Effector CD8-positive, alpha-beta T cell (primary cell): Measurements from ENCODE around the gene TMEM178B.
"Not testable (repeated sequence)": the region's sequence is repeated elsewhere in the genome, so short reads cannot be mapped to it uniquely, and the experiment has no call there.

ENCODE experiments used
- DNase-seq: peaks from one replicate; lab custom pipeline; 2025; lab: John Stamatoyannopoulos, UW

Gene TMEM178B

GRCh38 chr7:141184532-141185190, 110.8 kb downstream of the TMEM178B start:
- DNase-seq = no peak

DNA sequence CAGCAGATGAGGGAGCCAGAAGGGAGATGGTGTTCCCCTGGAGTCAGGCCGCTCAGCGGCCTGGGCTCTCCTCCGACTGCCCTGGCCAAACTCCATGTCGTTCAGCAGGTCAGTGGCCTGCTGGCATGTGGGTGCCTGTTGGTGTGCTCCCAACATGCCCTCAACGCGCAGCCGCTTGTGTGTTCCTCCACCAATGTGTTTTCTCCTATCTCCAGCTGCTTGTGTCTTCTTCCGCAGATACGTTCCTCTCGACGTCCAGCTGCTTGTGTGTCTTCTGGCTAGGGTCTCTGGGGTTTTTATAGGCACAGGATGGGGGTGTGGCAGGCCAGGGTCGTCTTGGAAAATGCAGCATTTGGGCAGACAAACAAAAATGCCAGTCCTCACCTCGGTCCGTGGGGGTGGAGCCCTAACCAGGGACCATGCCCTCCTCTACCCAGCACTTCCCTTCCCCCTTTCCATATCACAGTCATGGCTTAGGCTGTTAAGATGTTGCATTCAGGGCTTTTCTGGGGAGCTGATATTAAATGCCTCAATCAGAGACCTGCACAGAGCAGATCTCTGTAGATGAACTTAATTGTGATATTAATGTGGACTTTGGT, 111.6 kb downstream of the TMEM178B start:
- DNase-seq = no peak

GRCh38 chr7:141189231-141189630, 115.4 kb downstream of the TMEM178B start:
- no peak for DNase-seq

DNA sequence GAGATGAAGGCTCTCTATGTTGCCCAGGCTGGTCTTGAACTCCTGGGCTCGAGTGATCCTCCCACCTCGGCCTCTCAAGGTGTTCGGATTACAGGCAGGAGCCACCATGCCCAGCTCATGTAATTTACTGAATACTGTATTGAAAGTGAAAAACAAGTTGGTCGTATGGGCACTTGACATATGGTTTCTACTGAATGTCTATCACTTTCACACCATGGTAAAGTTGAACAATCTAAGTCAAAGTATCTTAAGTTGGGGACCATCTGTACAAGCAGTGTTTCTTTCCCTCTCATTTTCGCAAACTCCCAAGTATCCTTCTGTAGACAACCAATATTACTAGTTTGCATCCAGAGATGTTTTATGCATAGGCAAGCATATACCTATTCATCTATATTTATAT, 116.6 kb downstream of the TMEM178B start:
- no peak for DNase-seq

DNA sequence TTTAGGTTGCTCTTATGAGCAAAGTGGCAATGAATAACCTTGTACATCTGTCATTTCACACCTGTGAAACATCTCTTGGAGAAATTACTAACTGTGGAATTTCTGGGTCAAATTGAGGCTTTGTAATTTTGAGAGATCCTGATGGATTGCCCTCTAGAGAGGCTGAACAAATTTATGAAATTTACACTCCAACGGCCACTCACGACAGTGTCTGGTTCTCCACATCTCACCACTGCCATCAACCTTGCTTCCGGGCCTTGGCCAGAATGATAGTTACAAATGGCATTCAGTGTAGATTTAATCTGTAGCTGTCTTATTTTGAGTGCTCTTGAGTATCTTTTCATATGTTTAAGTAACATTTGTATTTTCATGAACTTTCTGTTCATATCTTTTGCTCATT, 117.4 kb downstream of the TMEM178B start:
- no peak for DNase-seq

- DNase-seq = no peak
These were observed 119.2 kb downstream of the TMEM178B start for GRCh38 chr7:141193066-141193465.

DNA sequence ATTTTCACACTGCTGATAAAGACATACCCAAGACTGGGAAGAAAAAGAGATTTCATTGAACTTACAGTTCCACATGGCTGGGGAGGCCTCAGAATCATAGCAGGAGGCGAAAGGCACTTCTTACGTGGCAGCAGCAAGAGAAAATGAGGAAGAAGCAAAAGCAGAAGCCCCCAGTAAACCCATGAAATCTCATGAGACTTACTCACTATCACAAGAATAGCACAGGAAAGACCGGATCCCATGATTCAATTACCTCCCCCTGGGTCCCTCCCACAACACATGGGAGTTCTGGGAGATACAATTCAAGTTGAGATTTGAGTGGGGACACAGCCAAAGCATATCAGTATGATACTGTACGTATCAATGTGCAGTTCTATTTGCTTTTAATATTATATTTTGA, 121.9 kb downstream of the TMEM178B start:
- not testable (repeated sequence) for DNase-seq

DNA sequence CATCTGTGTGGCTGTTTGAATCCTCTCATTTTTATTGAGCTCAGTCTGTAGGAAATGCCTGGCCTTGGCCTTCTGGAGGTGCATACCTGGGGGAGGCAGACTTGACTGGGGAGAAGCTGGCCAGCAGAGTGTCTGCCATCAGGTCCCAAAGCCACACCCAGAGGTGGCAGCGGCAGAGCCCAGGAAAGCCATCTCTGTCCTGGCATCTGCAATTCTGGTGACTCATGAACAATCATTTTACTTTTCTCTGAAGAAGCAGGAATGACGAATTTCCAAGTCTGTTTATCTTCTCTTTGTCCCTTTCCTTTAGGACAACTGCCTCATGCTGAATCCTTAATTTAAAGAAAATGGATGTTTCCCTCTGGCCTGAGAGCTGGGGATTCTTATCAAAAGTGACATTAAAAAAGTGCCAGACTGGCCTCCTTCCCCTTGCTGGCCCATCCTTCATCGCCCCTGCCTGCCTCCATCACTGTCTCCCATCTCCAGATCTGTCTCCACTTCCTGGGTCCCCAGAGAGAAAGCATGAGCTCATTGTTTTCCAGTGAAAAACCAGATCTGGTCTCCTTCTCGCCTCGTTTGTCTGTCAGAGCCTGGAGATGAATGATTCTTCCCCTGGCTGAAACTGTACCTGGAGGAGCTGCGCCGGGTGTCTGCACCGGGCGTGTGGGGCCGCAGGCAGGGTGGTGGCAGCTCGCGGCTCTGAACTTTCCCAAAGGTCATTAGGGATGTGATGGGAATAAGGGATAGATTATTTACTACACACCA, 124.5 kb downstream of the TMEM178B start:
- DNase-seq = no peak

DNA sequence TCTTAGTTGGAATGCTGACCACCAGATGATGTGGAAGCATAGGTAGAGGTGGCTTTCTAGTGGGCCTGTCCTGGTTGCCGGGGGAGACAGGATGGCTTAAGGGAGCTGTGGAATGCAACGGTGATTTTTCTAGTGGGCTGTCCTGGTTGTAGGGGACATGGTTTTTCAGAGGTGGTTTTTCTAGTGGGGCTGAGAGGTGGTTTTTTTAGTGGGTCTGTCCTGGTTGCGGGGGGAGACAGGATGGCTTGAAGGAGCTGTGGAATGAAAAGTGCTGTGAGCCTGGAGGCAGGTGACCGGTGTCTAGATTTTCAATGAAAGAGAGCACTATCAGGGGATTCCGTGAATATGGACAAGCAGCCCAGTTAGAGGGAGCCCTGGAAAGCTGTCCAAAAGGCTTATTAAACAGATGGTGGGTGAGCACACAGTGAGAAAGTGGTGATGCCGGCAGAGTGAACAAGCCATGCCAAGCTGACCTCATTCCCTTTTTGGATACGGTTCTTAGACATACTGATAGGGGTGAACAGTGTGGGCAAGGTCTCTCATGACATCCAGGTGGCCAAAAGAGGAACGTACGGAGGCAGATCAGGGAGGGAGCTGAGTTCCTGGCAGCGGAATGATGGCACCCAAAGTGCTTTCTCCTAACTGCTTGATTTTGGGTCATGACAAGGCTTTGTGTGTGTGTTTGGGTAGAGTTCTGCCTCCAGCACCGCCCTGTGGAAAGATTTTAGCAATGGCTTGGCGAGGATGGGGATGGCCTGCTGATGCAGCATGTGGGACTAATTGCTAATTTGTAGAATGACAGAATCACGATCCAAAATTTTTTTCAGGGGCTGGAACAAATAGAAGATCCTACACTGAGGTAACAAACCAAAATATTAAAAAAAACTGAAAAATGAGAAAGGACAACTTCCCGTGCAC, 126.6 kb downstream of the TMEM178B start:
- DNase-seq = no peak

GRCh38 chr7:141201145-141201885, 127.5 kb downstream of the TMEM178B start:
- no peak for DNase-seq

- no peak for DNase-seq
These were observed 128.7 kb downstream of the TMEM178B start for GRCh38 chr7:141202535-141202934.

GRCh38 chr7:141203177-141203576, 129.3 kb downstream of the TMEM178B start:
- DNase-seq = no peak

DNA sequence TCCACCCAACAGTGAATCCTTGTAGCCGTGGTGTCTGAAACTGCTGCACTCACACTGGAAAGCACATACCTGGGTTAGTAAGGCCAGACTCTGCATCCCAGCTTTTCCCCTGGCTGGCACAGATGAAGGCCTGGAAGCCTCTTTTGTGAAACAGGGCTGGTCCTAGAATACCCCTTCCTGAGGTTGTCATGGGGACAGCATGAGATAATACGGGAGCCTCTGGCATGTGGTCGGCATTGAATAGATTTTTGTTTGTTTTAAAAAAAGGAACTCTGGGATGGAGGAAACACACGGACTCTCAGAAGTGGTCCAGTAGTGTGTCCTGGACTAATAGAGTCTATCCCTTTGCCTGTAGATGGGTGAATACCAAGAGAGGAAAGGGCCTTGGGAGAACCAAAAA, 129.7 kb downstream of the TMEM178B start:
- DNase-seq = no peak

- DNase-seq = no peak
These were observed 133.8 kb downstream of the TMEM178B start for GRCh38 chr7:141207661-141208060.

DNA sequence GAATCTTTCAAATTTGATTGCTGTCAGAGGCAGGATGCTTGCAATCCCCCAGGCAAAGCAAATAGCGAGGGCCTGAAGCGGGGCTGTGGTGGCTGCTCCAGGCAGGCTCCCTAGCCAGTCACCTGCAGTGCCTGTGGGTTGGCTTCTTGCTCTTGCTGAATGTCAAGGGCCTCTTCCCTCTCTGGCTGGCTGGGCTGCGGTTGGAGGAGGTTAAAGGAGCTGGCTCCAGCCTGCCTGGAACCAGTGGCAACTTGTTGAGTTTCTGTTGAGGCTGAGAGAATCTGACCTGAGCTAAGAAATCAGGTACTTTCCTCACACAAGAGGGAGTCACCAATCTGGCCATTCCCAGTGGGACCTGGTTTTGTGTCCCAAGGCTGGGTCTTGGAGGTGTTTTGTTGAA, 134.7 kb downstream of the TMEM178B start:
- DNase-seq = no peak

DNA sequence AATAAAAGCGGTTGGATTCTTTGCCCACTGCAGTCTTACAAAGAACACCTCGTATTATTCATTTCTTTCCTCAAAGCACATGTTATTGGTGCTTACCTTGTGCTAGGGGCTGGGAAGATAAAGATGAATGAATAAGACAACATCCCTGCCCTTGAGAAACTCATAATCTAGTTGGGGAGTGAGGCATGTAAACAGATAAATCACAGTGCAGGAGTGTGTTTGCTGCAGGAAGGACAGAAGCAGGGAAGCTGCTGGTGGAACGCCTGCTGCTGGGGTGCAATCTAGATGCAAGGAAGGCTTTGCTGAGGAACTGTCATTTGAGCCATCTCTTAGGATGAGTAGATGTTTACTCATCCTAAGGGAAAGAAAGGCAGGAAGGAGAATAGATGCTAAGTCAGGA, 135.6 kb downstream of the TMEM178B start:
- no peak for DNase-seq

- no peak for DNase-seq
These were observed 137.0 kb downstream of the TMEM178B start for GRCh38 chr7:141210862-141211261.

DNA sequence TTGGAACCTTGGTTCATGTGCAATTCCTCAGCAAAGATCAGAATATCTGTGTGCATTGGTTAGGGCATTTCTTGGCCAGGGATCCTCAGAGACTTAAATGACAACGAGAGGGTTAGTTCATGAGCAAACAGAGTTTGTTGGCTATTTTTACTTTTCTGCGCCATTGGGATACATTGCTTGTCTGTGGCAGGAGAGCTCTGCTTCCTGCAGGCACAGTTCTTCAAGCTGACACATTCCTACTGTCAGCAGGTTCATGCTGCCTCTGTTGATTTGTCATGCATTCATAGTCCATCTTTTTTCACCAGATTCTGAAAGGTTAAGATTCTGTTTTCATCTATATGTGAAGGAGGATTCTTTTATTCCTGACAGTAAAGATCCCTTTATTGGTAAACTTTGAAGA, 139.4 kb downstream of the TMEM178B start:
- DNase-seq = no peak

- no peak for DNase-seq
These were observed 144.1 kb downstream of the TMEM178B start for GRCh38 chr7:141217938-141218337.

GRCh38 chr7:141218941-141219340, 145.1 kb downstream of the TMEM178B start:
- DNase-seq = no peak

DNA sequence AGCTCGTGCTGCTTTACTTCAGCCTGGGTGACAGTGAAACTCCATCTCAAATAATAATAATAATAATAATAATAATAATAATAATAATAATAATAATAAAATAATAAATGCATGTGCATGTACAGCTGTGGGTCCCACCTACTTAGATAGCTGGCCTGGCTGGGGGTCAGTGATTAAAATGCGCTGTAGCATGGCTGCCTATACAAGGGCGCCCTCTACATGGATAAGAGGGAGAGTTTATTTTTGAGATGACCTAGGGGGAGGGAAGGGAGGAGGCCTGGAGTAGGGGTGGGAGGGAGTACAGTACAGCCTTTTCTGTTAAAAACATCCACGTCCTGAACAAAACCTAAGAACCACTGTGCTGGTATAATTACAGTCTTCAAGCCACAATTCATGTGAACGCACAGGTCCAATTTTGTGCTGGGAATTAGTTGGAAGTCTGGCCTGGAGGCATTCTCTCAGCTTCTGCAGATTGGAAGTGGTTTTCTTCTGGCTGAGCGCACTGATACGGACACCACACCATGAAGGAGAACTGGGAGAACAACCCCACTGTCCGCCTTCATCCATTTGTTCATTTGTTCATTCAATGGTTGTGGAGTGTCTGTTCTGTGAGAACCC, 146.5 kb downstream of the TMEM178B start:
- no peak for DNase-seq
